Middle frontal gyrus (tissue), 1 donor: Measurements from ENCODE around the gene PKDREJ.

Experiments
- DNase-seq: peaks from one replicate; pipeline ENCODE4 v3.0.0-alpha.2; 2015; ENCODE audit warnings: low spot score; ENCODE audit errors: extremely low spot score

Gene PKDREJ

GRCh38 chr22:46290121-46290842 lies 27.1 kb upstream of the PKDREJ start:
- DNase-seq, result no peak

- DNase-seq, result no peak
Measured at GRCh38 chr22:46289244-46289891, 26.2 kb upstream of the PKDREJ start.

- DNase-seq, result no peak
Measured at GRCh38 chr22:46288846-46289243, 25.7 kb upstream of the PKDREJ start.

GRCh38 chr22:46287873-46288751 lies 25.0 kb upstream of the PKDREJ start:
- DNase-seq, result no peak

GRCh38 chr22:46286941-46287872 lies 24.1 kb upstream of the PKDREJ start:
- no peak for DNase-seq

GRCh38 chr22:46286006-46286405 lies 22.9 kb upstream of the PKDREJ start:
- DNase-seq, result no peak

GRCh38 chr22:46281866-46282678 lies 18.9 kb upstream of the PKDREJ start:
- no peak for DNase-seq

GRCh38 chr22:46280999-46281623 lies 18.0 kb upstream of the PKDREJ start:
- DNase-seq, result no peak

GRCh38 chr22:46280063-46280817 lies 17.1 kb upstream of the PKDREJ start:
- DNase-seq, result no peak

- no peak for DNase-seq
Measured at GRCh38 chr22:46278656-46279645, 15.8 kb upstream of the PKDREJ start.

- no peak for DNase-seq
Measured at GRCh38 chr22:46276563-46276962, 13.4 kb upstream of the PKDREJ start.

GRCh38 chr22:46275455-46276122 lies 12.4 kb upstream of the PKDREJ start:
- no peak for DNase-seq

- no peak for DNase-seq
Measured at GRCh38 chr22:46274381-46274780, 11.2 kb upstream of the PKDREJ start.

GRCh38 chr22:46273432-46274148 lies 10.4 kb upstream of the PKDREJ start:
- no peak for DNase-seq

GRCh38 chr22:46272762-46273431 lies 9.8 kb upstream of the PKDREJ start:
- no peak for DNase-seq

GRCh38 chr22:46272196-46272595 lies 9.1 kb upstream of the PKDREJ start:
- no peak for DNase-seq
